ENCODE data around the gene SPDL1. TPM values are rescaled to one million over a fixed set of nuclear protein-coding genes. Genes with fewer than 3 reads are reported as not detected.

Gene SPDL1
- total RNA-seq, 1 donor, result 43.7 TPM

GRCh38 chr5:169545762-169546161, 37.8 kb upstream of the SPDL1 start:
- no peak for TF ChIP-seq CTCF (IDR thresholded peaks at IDR 0.05; ENCODE audit: insufficient read depth, low read length)
- DNase-seq (ENCODE audit: low read depth), result no peak
- H3K4me3 ChIP-seq (ENCODE audit: low read depth, low read length), result no peak overlapping the region

GRCh38 chr5:169546346-169546745, 37.2 kb upstream of the SPDL1 start:
- H3K4me3 ChIP-seq (ENCODE audit: low read depth, low read length), result no peak overlapping the region
- no peak for TF ChIP-seq CTCF (IDR thresholded peaks at IDR 0.05; ENCODE audit: insufficient read depth, low read length)
- no peak for DNase-seq (ENCODE audit: low read depth)

GRCh38 chr5:169547508-169547907, 36.1 kb upstream of the SPDL1 start:
- DNase-seq (ENCODE audit: low read depth), result no peak
- no peak for TF ChIP-seq CTCF (IDR thresholded peaks at IDR 0.05; ENCODE audit: insufficient read depth, low read length)
- no peak overlapping the region for H3K4me3 ChIP-seq (ENCODE audit: low read depth, low read length)

- peak; percentile 61 for TF ChIP-seq CTCF (IDR thresholded peaks at IDR 0.05; ENCODE audit: insufficient read depth, low read length)
- H3K4me3 ChIP-seq (ENCODE audit: low read depth, low read length), result no peak overlapping the region
- DNase-seq (ENCODE audit: low read depth), result peak; percentile 83
Measured at GRCh38 chr5:169548315-169548714, 35.3 kb upstream of the SPDL1 start.

GRCh38 chr5:169549453-169550100, 34.0 kb upstream of the SPDL1 start:
- DNase-seq (ENCODE audit: low read depth), result no peak
- TF ChIP-seq CTCF (IDR thresholded peaks at IDR 0.05; ENCODE audit: insufficient read depth, low read length), result no peak

GRCh38 chr5:169550227-169550626, 33.3 kb upstream of the SPDL1 start:
- TF ChIP-seq CTCF (IDR thresholded peaks at IDR 0.05; ENCODE audit: insufficient read depth, low read length), result no peak
- DNase-seq (ENCODE audit: low read depth), result no peak
- no peak overlapping the region for H3K4me3 ChIP-seq (ENCODE audit: low read depth, low read length)

More at GRCh38 chr5:169549453-169550100, 34.0 kb upstream of the SPDL1 start:
- H3K4me3 ChIP-seq (ENCODE audit: low read depth, low read length), result no peak overlapping the region

GRCh38 chr5:169551146-169551545, 32.4 kb upstream of the SPDL1 start:
- no peak for DNase-seq (ENCODE audit: low read depth)
- no peak overlapping the region for H3K4me3 ChIP-seq (ENCODE audit: low read depth, low read length)
- no peak for TF ChIP-seq CTCF (IDR thresholded peaks at IDR 0.05; ENCODE audit: insufficient read depth, low read length)
